GM18867 (cell line): ENCODE results near the gene ABHD1.
"Not testable (repeated sequence)": the region's sequence is repeated elsewhere in the genome, so short reads cannot be mapped to it uniquely, and the experiment has no call there.

Experiments
- ATAC-seq: cut with Tn5 transposase; IDR thresholded peaks from one replicate; pipeline ENCODE4 v1.9.1; 2021; ENCODE audit warnings: mild to moderate bottlenecking, moderate library complexity; ENCODE audit not compliant: unreplicated experiment

Gene ABHD1

GRCh38 chr2:27162151-27163121, 38.8 kb downstream of the ABHD1 start:
- no peak for ATAC-seq

GRCh38 chr2:27164960-27165763, 41.5 kb downstream of the ABHD1 start:
- no peak for ATAC-seq

GRCh38 chr2:27170581-27171337, 47.1 kb downstream of the ABHD1 start:
- no peak for ATAC-seq

GRCh38 chr2:27171351-27171848, 47.8 kb downstream of the ABHD1 start:
- no peak for ATAC-seq

GRCh38 chr2:27174638-27175037, 51.0 kb downstream of the ABHD1 start:
- ATAC-seq = no peak

- ATAC-seq = no peak
These were observed 51.7 kb downstream of the ABHD1 start for GRCh38 chr2:27175330-27175729.

GRCh38 chr2:27175781-27176180, 52.2 kb downstream of the ABHD1 start:
- not testable (repeated sequence) for ATAC-seq

- no peak for ATAC-seq
These were observed 54.1 kb downstream of the ABHD1 start for GRCh38 chr2:27177441-27178351.

GRCh38 chr2:27178469-27178868, 54.9 kb downstream of the ABHD1 start:
- no peak for ATAC-seq

- no peak for ATAC-seq
These were observed 55.9 kb downstream of the ABHD1 start for GRCh38 chr2:27179344-27180000.
